A172 (cell line): ENCODE data around the gene PRRC2B. TPM values are rescaled to one million over a fixed set of nuclear protein-coding genes. Genes with fewer than 3 reads are reported as not detected.
"Not testable (repeated sequence)": the region's sequence is repeated elsewhere in the genome, so short reads cannot be mapped to it uniquely, and the experiment has no call there.

Experiments used
- DNase-seq: peaks from one replicate; pipeline ENCODE4 v3.0.0-alpha.2; 2015; ENCODE audit warnings: low spot score
- total RNA-seq: library from RNA; depleted of rRNA; stranded (reverse); fragments of >200 nt; shearing (Covaris generic); gene quantifications from 2 replicates; pipeline ENCODE4 v1.2.3, GENCODE V29; 2014

The PRRC2B gene
- total RNA-seq, 1 experiment from 2014 or later: 49.1 TPM

- DNase-seq: no peak
These were observed 40.8 kb downstream of the PRRC2B start for GRCh38 chr9:131434673-131435072.

GRCh38 chr9:131436376-131436775, 42.5 kb downstream of the PRRC2B start:
- DNase-seq: no peak

GRCh38 chr9:131436865-131437271, 43.0 kb downstream of the PRRC2B start:
- DNase-seq: no peak

GRCh38 chr9:131438190-131438589, 44.3 kb downstream of the PRRC2B start:
- no peak for DNase-seq

- DNase-seq: no peak
These were observed 45.3 kb downstream of the PRRC2B start for GRCh38 chr9:131439224-131439623.

- DNase-seq: no peak
These were observed 47.6 kb downstream of the PRRC2B start for GRCh38 chr9:131441441-131441840.

- DNase-seq: no peak
These were observed 48.5 kb downstream of the PRRC2B start for GRCh38 chr9:131442351-131442750.

GRCh38 chr9:131443648-131444047, 49.8 kb downstream of the PRRC2B start:
- DNase-seq: no peak

- no peak for DNase-seq
These were observed 52.4 kb downstream of the PRRC2B start for GRCh38 chr9:131446276-131446675.

- peak; percentile 6 for DNase-seq
These were observed 53.3 kb downstream of the PRRC2B start for GRCh38 chr9:131447148-131447547.

GRCh38 chr9:131447600-131447999, 53.7 kb downstream of the PRRC2B start:
- DNase-seq: no peak

- no peak for DNase-seq
These were observed 54.9 kb downstream of the PRRC2B start for GRCh38 chr9:131448818-131449217.

- DNase-seq: no peak
These were observed 55.4 kb downstream of the PRRC2B start for GRCh38 chr9:131449276-131449675.

GRCh38 chr9:131454028-131454427, 60.1 kb downstream of the PRRC2B start:
- no peak for DNase-seq

GRCh38 chr9:131455655-131456054, 61.8 kb downstream of the PRRC2B start:
- not testable (repeated sequence) for DNase-seq

- no peak for DNase-seq
These were observed 63.9 kb downstream of the PRRC2B start for GRCh38 chr9:131457746-131458145.

- no peak for DNase-seq
These were observed 65.2 kb downstream of the PRRC2B start for GRCh38 chr9:131459056-131459455.

GRCh38 chr9:131461166-131461565, 67.3 kb downstream of the PRRC2B start:
- no peak for DNase-seq

GRCh38 chr9:131464354-131465000, 70.6 kb downstream of the PRRC2B start:
- no peak for DNase-seq

GRCh38 chr9:131465401-131465800, 71.5 kb downstream of the PRRC2B start:
- no peak for DNase-seq

GRCh38 chr9:131467214-131467935, 73.5 kb downstream of the PRRC2B start:
- no peak for DNase-seq

- DNase-seq: no peak
These were observed 74.1 kb downstream of the PRRC2B start for GRCh38 chr9:131468031-131468430.

GRCh38 chr9:131469356-131469755, 75.5 kb downstream of the PRRC2B start:
- DNase-seq: no peak
